ENCODE results near the gene EIF1. TPM values are rescaled to one million over a fixed set of nuclear protein-coding genes. Genes with fewer than 3 reads are reported as not detected.
A peak's percentile ranks its signal among the peaks of the same experiment; 100 is the strongest.
"Not testable (repeated sequence)": the region's sequence is repeated elsewhere in the genome, so short reads cannot be mapped to it uniquely, and the experiment has no call there.

Gene EIF1
- total RNA-seq = 82.5 and 85.5 TPM in 2 replicates

DNA sequence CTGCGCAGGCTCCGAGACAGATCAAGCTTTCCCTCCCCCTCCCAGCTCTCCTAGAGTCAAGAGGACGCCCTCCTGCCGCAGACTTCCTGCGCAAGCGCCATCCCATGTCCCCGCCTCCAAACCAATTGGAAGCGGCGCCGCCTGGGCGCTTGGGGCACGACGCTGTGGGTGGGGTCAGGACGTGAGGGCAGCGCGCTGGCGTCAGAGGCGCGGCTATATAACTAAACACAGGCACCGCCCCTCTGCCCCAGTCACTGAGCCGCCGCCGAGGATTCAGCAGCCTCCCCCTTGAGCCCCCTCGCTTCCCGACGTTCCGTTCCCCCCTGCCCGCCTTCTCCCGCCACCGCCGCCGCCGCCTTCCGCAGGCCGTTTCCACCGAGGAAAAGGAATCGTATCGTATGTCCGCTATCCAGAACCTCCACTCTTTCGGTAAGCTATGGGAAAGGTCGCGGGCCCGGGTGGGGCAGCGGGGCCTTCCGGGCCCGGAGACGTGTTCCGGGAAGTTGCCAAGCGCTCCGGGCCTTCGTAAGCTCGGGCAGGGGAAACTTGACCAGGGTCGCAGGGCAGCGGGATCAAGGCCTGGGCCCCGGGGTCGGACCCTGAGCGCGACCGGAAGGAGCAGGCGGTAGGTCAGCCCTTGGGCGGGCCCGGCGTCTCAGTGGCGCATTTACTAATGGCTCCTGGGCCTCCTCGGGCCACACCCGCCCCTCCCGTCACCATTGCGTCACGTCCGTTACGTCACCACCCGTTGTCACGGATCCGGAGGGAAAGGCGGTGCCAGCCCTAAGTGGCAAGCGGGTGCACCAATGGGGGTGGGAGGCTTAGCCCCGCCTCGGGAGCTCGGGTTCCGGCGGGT, at the start of gene EIF1:
Gene EIF1, plus strand, starts transcription at position 245 of the 856 bp plus-strand sequence. Its CDS starts 154 bp downstream, at position 399.
- TF ChIP-seq CTCF (IDR thresholded peaks at IDR 0.05; ENCODE audit: insufficient read depth, low read depth, low read length) = no peak
- peak; percentile 100 for DNase-seq (ENCODE audit: low read depth)
- peak within 1 kb of the TSS; percentile 97 for H3K4me3 ChIP-seq (ENCODE audit: low read depth, low read length)

DNA sequence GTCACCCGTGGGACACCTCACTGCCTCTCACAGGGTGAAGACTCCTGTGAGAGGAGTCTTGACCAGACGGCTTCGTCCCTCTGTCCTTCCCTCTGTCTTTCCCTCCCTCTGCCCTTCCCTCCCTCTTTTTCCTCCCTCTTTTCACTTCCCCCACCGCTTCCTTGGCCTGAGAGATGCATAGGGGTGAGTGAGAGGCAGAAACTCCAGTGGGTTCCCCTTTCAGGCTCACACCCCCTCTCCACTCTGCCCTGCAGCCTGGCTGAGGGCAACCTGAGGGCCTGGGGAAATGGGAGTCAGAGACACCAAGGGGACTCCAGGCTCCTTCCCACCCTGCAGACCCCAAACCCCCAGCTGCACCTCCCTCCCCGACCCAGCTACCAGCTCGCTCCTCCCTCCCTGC, 49.7 kb upstream of the EIF1 start:
- no peak for DNase-seq (ENCODE audit: low read depth)
- no peak for TF ChIP-seq CTCF (IDR thresholded peaks at IDR 0.05; ENCODE audit: insufficient read depth, low read depth, low read length)
- H3K4me3 ChIP-seq (ENCODE audit: low read depth, low read length) = no peak overlapping the region

- no peak for DNase-seq (ENCODE audit: low read depth)
Measured at GRCh38 chr17:41639492-41640473, 48.9 kb upstream of the EIF1 start.

DNA sequence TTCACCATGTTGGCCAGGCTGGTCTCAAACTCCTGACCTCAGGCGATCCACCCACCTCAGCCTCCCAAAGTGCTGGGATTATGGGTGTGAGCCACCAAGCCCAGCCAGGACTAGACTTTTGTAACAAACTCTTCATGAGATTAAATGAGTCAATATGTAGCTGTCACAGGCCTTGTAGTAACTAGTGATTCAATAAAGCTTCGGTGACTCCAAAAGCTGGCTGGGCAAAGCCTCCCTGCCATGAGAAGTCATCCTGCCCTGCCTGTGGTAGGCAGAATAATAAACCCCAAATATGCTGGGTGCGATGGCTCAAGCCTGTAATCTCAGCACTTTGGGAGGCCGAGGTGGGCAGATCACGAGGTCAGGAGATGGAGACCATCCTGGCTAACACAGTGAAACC, 48.1 kb upstream of the EIF1 start:
- H3K4me3 ChIP-seq (ENCODE audit: low read depth, low read length); DNase-seq (ENCODE audit: low read depth): not testable (repeated sequence)

More at GRCh38 chr17:41639492-41640473, 48.9 kb upstream of the EIF1 start:
- no peak for TF ChIP-seq CTCF (IDR thresholded peaks at IDR 0.05; ENCODE audit: insufficient read depth, low read depth, low read length)
- no peak overlapping the region for H3K4me3 ChIP-seq (ENCODE audit: low read depth, low read length)

DNA sequence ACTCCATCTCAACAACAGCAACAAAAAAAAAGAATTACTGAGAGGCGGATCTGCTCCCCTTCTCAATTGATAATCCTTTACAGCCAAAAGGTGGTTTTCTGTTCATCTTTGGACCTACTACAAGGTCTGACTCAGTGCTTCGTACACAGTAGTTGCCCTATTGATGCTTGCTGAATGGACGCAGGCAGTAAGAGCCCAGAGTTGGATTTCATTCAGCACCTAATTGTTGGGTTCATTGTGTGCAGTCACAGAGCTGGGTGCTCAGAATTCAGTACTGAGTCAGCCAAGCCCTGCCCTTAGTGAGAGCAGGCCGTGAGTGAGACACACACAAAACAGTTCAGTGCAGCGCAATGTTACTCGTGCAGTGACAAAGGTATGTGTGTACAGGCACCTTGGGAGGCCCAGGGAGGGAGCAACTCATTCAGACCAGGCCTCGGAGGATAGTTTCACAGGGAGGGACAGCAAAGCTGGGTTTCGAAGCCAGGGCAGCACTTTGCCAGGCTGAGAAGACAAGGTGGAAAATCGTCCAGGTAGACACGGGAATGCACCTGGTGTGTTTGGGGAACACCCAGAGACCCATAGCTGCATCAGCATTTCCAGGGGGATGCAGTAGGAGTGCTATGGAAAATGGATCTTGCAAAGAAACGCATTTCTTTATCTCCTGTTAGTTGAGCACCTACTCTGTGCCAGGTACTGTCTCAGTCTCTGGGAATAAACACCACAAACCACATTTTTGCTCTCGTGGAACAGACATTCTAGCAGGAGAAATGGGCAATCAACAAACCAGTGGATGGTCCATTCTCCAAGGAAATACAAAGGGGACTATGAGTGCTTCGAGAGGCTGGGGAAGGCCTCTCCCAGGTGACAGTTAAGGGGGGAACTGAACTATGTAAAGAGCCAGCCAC, 46.2 kb upstream of the EIF1 start:
- DNase-seq (ENCODE audit: low read depth) = no peak
- TF ChIP-seq CTCF (IDR thresholded peaks at IDR 0.05; ENCODE audit: insufficient read depth, low read depth, low read length) = no peak
- H3K4me3 ChIP-seq (ENCODE audit: low read depth, low read length) = no peak overlapping the region

DNA sequence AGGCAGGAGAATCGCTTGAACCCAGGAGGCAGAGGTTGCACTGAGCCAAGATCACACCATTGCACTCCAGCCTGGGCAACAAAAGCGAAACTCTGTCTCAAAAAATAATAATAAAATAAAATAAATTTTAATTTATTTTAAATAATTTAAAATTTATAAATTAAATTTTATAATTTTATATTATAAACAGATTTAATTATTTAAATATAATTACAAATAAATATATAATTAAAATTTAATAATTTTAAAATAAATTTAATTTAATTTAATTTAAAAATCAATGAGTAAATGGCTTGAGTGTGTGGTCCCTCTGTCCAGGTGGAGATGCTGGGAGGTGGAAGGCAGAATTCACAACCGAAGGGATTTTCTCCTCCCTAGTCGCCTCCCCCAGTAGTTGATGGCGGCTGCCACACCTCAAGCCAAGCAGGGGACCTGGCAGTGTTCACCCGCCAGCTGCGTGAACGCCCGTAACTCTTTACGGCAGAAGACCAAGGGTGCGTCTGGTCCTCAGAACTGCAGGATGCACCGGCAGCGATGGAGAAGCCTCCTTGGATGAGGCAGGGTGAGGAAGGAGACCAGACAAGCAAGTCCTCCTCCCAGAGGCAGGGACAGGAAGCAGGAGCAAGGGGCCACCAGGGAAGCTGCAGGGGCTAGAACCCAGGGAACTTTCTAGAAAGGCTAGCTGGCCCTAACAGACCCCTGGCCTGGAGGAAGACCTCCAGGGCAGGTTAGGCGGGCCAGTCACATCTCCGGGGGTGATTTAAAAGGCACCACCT, 41.5 kb upstream of the EIF1 start:
- no peak for TF ChIP-seq CTCF (IDR thresholded peaks at IDR 0.05; ENCODE audit: insufficient read depth, low read depth, low read length)
- H3K4me3 ChIP-seq (ENCODE audit: low read depth, low read length) = no peak overlapping the region
- DNase-seq (ENCODE audit: low read depth) = no peak
